ENCODE data around the gene BAZ2A.

GRCh38 chr12:56596815-56597214 is 33.3 kb downstream of the BAZ2A start:
- no peak for TF ChIP-seq ISL1 (CRISPR knock-in tag; IDR thresholded peaks at IDR 0.05)
- no peak for TF ChIP-seq ZFP3 (CRISPR knock-in tag; IDR thresholded peaks at IDR 0.05)
- no peak for TF ChIP-seq CREB5 (CRISPR knock-in tag; IDR thresholded peaks at IDR 0.05; ENCODE audit: low read depth)
- TF ChIP-seq CSDC2 (CRISPR knock-in tag; IDR thresholded peaks at IDR 0.05): no peak
- TF ChIP-seq TSHZ2 (CRISPR knock-in tag; IDR thresholded peaks at IDR 0.05): no peak
